GM21786 (cell line): ENCODE data around the gene ZBTB24.
A peak's percentile ranks its signal among the peaks of the same experiment; 100 is the strongest.
"Not testable (repeated sequence)": the region's sequence is repeated elsewhere in the genome, so short reads cannot be mapped to it uniquely, and the experiment has no call there.

ENCODE experiments used
- ATAC-seq: cut with Tn5 transposase; IDR thresholded peaks from one replicate; pipeline ENCODE4 v1.9.1; 2021; ENCODE audit not compliant: unreplicated experiment

Gene ZBTB24

DNA sequence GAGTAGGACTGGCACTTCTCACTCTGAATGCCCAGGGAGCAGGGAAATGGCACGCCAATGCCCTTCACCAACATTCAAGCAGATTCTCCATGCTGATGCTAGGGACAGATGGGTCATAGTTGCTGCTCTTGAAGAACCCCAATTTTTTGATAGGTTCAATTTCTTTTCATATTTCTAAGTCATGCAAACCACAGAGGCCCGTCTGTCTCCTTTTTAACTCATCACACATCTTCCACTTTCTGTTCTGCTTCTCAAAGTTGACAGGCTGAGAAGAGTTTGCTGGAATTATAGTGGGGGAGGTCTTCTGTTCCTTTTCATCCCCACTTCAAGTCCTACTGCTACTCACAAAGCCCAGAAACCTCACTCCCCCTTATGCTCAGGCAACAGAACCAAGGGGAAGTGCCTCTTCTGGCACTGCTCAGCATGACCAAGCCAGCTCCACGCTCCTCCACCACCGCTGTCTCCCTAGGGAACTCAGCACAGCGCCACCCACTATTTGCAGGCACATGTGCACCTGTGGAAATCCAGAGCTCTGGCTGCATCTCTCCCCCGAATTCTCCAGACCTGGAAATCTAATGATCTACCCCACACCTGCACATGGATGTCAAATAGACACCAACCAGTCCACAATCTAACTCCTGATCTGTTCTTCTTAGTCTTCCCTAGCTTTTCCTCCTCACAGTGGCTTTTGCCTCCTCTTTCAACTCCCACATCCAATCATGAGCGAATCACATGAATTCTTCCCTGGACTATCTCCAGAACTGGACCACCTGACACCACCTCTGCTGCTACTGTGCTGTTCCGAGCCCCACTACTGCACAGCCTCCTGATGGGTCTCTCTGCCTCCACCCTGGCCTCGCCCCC lies 10.7 kb downstream of the ZBTB24 start:
- ATAC-seq = peak; percentile 76

DNA sequence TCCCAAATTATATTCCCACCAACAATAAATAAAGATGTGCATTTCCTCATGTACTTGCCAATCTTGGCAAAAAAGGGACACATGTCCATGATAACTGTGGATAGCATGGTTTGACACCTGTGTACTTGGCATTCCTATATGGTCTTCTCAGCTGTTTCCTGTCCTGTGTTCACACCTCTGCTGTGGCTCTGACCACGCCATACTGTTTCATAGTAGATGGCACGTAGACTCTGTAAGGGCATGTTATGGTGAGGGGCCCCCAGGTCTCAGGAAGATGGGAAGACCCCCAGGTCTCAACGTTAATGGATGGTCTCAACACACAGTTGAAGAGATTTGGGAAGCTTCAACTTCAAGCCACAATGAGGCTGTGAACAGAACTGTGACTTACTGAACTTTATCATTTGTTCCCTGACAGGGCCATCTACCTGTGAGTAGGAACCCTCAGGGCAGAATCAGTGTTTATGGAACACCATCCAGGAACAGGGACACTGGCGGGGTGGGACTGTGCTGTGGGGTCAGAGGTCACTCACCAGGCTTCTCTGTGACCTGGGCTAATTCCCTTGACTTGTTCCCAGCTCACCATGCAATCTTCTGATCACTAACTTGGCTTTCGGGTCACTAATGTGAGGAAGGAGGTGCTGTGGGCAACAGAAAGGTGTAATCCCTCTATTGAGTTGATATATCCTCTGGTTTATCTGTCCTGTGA lies 11.8 kb downstream of the ZBTB24 start:
- no peak for ATAC-seq

DNA sequence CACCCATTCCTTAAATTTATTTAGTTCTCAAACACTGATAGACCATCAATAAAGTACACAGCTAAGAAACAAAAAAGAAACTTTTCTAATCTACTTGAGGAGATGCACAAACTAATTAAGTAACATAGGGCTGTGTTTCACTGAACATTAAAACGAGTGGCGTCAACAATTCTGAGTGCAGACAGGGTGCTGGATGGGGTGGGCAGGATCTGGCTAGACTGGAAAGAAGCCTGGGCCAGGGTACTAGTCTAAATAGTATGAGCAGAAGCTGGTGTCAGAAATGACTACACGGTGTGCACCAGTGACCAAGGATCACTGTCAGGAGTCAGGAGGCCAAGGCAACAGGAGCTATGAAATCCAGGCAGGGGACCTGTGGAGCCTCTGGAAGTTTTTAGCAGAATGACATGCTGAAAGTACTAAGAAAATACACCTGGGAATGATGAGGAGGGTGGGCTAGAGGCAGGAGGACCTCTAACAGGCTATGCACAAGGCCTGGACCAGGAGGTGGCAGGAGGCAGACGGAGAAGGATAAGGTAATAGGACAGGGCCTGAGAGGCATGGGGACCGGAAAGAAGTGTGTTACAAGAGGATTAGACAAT lies 13.3 kb downstream of the ZBTB24 start:
- ATAC-seq = no peak

DNA sequence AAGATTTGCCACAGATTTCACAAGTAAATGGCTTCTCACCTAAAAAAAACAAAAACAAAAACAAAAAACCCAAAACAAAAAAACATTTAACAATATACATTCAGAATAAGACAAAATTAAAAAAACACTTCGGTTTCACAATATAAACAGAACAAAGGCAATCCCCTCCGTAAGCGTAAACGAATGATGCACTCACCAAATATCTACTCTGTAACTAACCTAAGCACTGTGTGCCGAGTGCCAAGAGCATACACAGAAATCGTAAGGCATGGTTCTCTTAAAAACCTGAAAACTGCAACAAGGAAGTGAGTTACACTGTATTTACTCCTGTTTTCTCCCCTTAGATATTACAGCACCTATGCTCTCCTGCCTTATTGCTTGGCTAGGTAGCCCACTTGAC lies 15.3 kb downstream of the ZBTB24 start:
- no peak for ATAC-seq

- ATAC-seq = no peak
Measured at GRCh38 chr6:109466212-109466923, 16.7 kb downstream of the ZBTB24 start.

DNA sequence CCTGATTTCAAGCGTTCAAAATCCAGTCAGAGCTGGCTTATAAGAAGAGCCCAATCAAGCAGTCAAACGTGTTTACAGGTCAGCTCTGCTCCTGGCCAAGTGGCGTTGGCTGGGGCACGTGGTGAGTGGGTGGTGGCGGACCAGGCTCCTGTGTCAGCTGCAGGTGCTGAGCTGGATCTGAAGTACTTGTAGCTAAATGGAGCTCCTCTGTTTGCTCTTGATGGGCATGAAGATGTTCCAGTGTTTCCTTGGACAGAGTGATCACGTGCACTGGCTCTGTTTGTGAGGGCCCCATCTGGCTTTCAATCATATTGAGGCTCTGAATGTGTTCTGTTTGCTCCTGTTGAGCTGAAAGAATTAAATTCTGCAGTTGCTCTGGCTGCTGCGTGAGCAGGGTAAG lies 17.2 kb downstream of the ZBTB24 start:
- no peak for ATAC-seq

- ATAC-seq = no peak
Measured at GRCh38 chr6:109461733-109462526, 21.1 kb downstream of the ZBTB24 start.

DNA sequence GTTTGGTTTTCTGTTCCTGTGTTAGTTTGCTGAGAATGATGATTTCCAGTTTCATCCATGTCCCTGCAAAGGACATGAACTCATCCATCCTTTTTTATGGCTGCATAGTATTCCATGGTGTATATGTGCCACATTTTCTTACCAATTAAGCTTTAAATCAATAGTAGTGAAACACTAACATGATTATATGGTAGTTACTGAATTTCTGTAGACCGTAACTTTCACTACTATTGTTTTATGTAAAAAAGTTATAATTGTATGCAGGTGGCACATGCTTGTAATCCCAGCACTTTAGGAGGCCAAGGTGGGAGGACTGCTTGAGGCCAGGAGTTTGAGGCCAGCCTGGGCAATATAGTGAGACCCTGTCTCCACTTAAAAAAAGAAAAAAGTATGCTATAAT lies 21.8 kb downstream of the ZBTB24 start:
- ATAC-seq = not testable (repeated sequence)

DNA sequence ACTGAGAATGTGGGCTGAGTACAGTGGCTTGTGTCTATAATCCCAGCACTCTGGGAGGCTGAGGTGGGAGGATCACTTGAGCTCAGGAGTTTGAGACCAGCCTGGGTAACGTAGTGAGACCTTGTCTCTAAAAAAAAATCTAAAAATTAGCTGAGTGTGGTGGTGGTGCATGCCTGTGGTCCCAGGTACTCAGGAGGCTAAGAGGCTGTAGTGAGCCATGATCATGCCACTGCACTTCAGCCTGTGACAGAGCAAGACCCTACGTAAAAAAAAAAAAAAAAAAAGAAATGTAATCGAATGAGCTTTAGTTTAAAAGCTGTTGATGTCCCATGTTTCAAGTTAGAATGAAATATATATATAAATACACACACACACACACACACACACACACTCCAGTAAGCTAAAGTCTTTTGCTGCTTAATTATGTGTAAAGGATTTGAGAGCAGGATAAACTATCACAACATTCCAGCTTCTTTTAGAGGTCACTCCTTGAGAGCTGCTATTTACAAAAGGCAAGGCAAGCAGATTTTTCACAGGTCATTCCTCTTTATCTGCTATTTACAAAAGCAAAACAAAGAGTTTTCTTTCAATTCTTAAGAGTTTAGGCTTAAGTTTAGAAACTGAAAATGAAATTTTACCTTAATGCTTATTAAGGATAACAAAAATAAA lies 22.7 kb downstream of the ZBTB24 start:
- ATAC-seq = no peak

- peak; percentile 24 for ATAC-seq
Measured at GRCh38 chr6:109458774-109459531, 24.1 kb downstream of the ZBTB24 start.

- ATAC-seq = no peak
Measured at GRCh38 chr6:109457562-109457996, 25.4 kb downstream of the ZBTB24 start.

DNA sequence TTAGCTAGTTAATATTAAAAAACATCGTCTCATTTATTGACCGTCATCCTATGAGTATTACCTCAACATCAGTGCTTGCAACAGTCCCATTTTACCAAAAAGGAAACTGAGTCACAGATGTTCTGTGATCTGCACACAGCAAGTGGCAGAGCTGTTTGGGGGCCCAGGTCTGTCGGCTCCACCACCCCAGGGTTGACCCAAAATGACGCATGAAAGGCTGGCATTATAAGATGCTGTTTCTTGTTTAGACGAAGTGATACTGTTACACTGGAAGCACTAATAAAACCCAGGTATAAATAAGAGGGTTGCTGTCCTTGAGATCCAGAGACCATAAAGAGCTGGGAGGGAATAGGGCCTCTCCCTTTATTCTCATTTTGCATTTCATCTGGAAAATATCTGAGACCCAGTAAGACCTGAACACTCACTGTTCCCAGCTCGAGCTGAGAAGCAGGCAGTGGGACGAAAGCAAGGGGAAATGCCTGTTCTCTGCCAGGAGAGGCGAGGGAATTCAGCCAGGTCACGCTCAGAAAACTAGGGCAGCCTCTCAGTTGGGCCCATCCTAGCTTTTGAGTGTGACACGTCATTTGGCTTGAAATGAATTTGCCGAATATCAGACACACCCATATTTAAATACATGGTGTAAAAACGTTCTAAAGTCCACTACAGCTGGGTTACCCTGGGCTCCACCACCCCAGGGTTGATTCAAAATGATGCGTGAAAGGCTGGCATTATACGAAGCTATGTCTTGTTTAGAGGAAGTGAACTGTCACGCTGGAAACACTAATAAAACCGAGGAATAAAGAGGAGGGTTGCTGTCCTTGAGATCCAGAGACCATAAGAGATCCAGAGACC lies 26.1 kb downstream of the ZBTB24 start:
- no peak for ATAC-seq

GRCh38 chr6:109456111-109456583 lies 26.9 kb downstream of the ZBTB24 start:
- peak; percentile 0 for ATAC-seq

DNA sequence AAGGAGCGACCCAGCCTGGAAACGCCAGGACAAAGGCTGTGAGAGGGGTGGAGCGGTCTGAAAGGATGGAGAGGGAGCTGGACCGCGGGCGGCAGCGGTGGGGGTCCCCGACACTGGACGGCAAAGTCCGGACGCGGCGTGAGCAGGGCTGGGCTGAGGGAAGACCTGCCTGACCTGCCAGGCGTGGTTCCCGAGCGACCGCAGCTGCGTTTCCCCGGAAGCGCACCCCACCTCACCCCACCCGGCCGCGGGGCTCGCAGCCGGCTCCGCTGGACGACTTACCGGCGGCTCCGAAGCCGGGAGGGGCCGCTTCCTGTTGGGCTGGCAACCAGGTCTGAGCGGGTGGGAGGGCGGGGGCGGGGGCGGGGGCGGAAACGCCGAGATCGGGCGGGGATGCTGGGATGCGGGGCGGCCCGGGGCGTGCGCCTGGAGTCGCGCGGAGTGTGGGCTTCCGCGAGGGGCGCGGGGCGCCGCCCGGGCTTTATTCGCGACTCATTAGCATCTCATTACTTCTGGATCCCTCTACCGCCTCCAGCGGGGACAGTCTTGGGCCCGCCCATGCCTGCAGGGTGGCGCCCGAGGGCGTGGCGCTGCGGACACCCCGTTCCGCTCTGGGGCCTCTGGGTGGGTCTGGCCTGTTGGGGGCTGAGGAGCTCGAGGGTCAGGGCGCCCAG lies 27.4 kb downstream of the ZBTB24 start, which contains the start of gene MICAL1:
MICAL1 (minus strand) TSS at position 336 of the 674 bp plus-strand sequence. CDS start 1,576 bp downstream, outside the sequence.
- ATAC-seq = peak; percentile 47

GRCh38 chr6:109454496-109455436 lies 28.3 kb downstream of the ZBTB24 start:
- ATAC-seq = peak; percentile 34
